DOHH2 (cell line): ENCODE results near the gene HIVEP2.

Experiments
- H3F3A ChIP-seq: fragments of 200-600 bp; sonication (generic), shearing (Covaris generic); 2 replicates; pipeline ENCODE4 v1.6.0; 2016; ENCODE audit warnings: antibody characterized with exemption, mild to moderate bottlenecking; ENCODE audit not compliant: control insufficient read depth, insufficient read depth
- H3K27ac ChIP-seq: fragments of 200-600 bp; sonication (generic); 2 replicates; pipeline ENCODE4 v1.5.1; 2014; ENCODE audit warnings: low read depth, mild to moderate bottlenecking, low read length, moderate library complexity
- H3K27me3 ChIP-seq: fragments of 200-600 bp; sonication (generic); 2 replicates; pipeline ENCODE4 v1.6.1; 2014; ENCODE audit warnings: mild to moderate bottlenecking, low read length, mixed read lengths; ENCODE audit not compliant: control insufficient read depth
- H3K36me3 ChIP-seq: fragments of 200-600 bp; sonication (generic); 2 replicates; pipeline ENCODE4 v1.6.1; 2014; ENCODE audit warnings: mild to moderate bottlenecking, low read length, moderate library complexity, mixed read lengths; ENCODE audit not compliant: control insufficient read depth
- H3K4me1 ChIP-seq: fragments of 200-600 bp; sonication (generic); 2 replicates; pipeline ENCODE4 v1.6.1; 2014; ENCODE audit warnings: mild to moderate bottlenecking, low read length, mixed read lengths; ENCODE audit not compliant: control insufficient read depth
- H3K4me2 ChIP-seq: fragments of 200-600 bp; sonication (generic); 2 replicates; pipeline ENCODE4 v1.6.0; 2014; ENCODE audit warnings: mild to moderate bottlenecking, low read length, moderate library complexity
- H3K4me3 ChIP-seq: fragments of 200-600 bp; sonication (generic); 2 replicates; pipeline ENCODE4 v1.5.1; 2014; ENCODE audit warnings: mild to moderate bottlenecking, low read length, mixed read lengths
- H3K79me2 ChIP-seq: fragments of 200-600 bp; sonication (generic); 2 replicates; pipeline ENCODE4 v1.6.1; 2014; ENCODE audit warnings: mild to moderate bottlenecking, low read length, mixed read lengths; ENCODE audit not compliant: control insufficient read depth
- H3K9me2 ChIP-seq: fragments of 200-600 bp; sonication (generic); replicated peaks from 2 replicates; pipeline ENCODE4 v1.6.1; 2014; ENCODE audit warnings: mild to moderate bottlenecking, low read length, mixed read lengths; ENCODE audit not compliant: control insufficient read depth
- H3K9me3 ChIP-seq: fragments of 200-600 bp; sonication (generic); 2 replicates; pipeline ENCODE4 v1.6.1; 2014; ENCODE audit warnings: antibody characterized with exemption, low read length, mixed read lengths; ENCODE audit not compliant: control insufficient read depth, insufficient read depth
- H4K20me1 ChIP-seq: fragments of 200-600 bp; sonication (generic); 2 replicates; pipeline ENCODE4 v1.6.0; 2014; ENCODE audit warnings: low read depth, mild to moderate bottlenecking, antibody characterized with exemption, low read length, moderate library complexity; ENCODE audit not compliant: control insufficient read depth, insufficient read depth
- EZH2phosphoT487 ChIP-seq: fragments of 200-600 bp; sonication (generic); IDR thresholded peaks from 2 replicates; pipeline ENCODE4 v1.6.1; 2017; ENCODE audit warnings: borderline replicate concordance, mild to moderate bottlenecking, antibody characterized with exemption, low read length, moderate library complexity, mixed read lengths
- TF ChIP-seq, protein P1 (sequence below): fragments of 200-600 bp; sonication (generic); IDR thresholded peaks from one replicate; pipeline ENCODE4 v1.5.1; 2014; ENCODE audit warnings: antibody characterized with exemption, mild to moderate bottlenecking, low read depth, low read length; ENCODE audit not compliant: poor library complexity, severe bottlenecking

The HIVEP2 gene

DNA sequence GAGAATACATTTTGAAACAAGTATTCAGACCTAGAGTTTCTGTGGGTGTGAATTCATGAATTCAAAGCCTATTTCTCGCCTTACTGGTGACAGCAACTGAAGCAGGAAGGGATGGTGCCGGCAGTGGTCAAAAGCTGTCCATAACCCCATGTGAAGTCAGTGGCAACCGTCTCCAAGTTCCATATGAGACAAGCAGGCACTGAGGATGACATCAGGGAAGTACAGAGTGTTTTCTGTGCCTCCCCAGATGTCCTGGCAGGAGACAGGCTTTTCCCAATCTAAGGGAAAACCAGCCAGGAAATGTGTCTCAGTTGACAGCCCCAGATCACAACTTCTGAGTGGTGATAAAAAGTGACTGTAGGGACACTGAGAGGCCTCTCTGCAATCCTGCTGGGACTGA, 66.6 kb downstream of the HIVEP2 start:
- Histone ChIP-seq H3K4me1 (peaks cover 22% of the 10 kb centered on the region), H3F3A (no peaks in the 10 kb centered on the region), H3K9me2 (no peaks in the 10 kb centered on the region), H3K4me2 (no peak overlapping the region), H4K20me1 (no peaks in the 10 kb centered on the region), H3K36me3 (0 out of 2 replicates have a peak, but pooled peaks cover 2% of the 10 kb centered on the region), H3K79me2 (peaks cover 63% of the 10 kb centered on the region), H3K27me3 (no peaks in the 10 kb centered on the region), H3K27ac (no peak overlapping the region), H3K9me3 (no peaks in the 10 kb centered on the region), H3K4me3 (no peak overlapping the region)
- TF ChIP-seq, protein P1, sequence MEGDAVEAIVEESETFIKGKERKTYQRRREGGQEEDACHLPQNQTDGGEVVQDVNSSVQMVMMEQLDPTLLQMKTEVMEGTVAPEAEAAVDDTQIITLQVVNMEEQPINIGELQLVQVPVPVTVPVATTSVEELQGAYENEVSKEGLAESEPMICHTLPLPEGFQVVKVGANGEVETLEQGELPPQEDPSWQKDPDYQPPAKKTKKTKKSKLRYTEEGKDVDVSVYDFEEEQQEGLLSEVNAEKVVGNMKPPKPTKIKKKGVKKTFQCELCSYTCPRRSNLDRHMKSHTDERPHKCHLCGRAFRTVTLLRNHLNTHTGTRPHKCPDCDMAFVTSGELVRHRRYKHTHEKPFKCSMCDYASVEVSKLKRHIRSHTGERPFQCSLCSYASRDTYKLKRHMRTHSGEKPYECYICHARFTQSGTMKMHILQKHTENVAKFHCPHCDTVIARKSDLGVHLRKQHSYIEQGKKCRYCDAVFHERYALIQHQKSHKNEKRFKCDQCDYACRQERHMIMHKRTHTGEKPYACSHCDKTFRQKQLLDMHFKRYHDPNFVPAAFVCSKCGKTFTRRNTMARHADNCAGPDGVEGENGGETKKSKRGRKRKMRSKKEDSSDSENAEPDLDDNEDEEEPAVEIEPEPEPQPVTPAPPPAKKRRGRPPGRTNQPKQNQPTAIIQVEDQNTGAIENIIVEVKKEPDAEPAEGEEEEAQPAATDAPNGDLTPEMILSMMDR, result no peak
- no peak for TF ChIP-seq EZH2phosphoT487

DNA sequence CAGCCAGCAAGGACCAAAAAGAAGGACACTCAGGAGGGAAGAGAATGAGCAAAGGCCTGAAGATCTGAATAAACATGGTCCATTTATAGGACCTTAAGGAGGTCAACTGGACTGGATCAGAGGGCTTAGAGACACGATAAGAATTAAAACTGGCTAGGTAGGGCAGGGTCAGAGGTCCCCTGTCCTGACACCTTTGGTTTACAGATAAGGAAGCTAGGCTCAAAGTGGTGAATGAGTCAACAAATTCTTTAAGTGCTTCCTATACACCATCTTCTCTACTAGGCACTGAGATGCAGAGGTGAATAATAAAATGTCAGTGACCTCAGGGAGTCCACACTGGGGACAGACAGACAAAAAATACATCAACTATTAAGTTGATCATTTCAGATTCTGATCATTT, 70.3 kb downstream of the HIVEP2 start:
- Histone ChIP-seq H3K9me3 (no peaks in the 10 kb centered on the region), H3F3A (no peaks in the 10 kb centered on the region), H4K20me1 (no peaks in the 10 kb centered on the region), H3K4me2 (peak overlapping the region; percentile 21; the same call in 1 of the 2 replicates), H3K27me3 (no peaks in the 10 kb centered on the region), H3K27ac (no peak overlapping the region), H3K36me3 (0 out of 2 replicates have a peak, but pooled peaks cover 3% of the 10 kb centered on the region), H3K79me2 (peaks cover 62% of the 10 kb centered on the region), H3K4me1 (peaks cover 33% of the 10 kb centered on the region), H3K9me2 (no peaks in the 10 kb centered on the region), H3K4me3 (no peak overlapping the region)
- no peak for TF ChIP-seq EZH2phosphoT487
- TF ChIP-seq, protein P1, result no peak

DNA sequence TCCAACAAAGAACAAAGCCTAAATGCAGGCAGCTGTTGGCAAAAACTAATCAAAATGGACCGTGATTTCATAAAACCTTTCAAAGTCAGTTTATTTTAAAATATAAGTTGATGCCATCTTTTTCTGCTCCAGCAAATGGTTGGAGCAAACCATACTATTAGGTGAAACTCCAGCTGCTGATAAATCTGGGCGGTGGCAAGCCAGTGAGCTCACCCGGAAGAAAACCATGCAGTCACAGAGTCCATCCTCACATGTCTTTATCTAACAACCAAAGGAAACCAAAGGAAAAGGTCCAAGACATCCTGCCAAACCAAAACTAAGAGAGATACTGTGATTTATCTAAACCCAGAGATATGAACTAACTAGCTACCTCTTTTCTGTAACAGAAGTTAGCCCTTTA, 72.6 kb downstream of the HIVEP2 start:
- H3K9me3 ChIP-seq, result no peaks in the 10 kb centered on the region
- no peak overlapping the region for H3K27ac ChIP-seq
- H3K36me3 ChIP-seq, result 0 out of 2 replicates have a peak, but pooled peaks cover 3% of the 10 kb centered on the region
- H3K27me3 ChIP-seq, result no peaks in the 10 kb centered on the region
- H3K4me3 ChIP-seq, result no peak overlapping the region
- TF ChIP-seq, protein P1, result no peak
- no peak for TF ChIP-seq EZH2phosphoT487
- H3K4me2 ChIP-seq, result no peak overlapping the region
- no peaks in the 10 kb centered on the region for H3K9me2 ChIP-seq
- peaks cover 65% of the 10 kb centered on the region for H3K79me2 ChIP-seq
- H3K4me1 ChIP-seq, result peaks cover 48% of the 10 kb centered on the region
- H4K20me1 ChIP-seq, result no peaks in the 10 kb centered on the region
- H3F3A ChIP-seq, result no peaks in the 10 kb centered on the region
